ENCODE results near the gene GLS2. TPM values are rescaled to one million over a fixed set of nuclear protein-coding genes. Genes with fewer than 3 reads are reported as not detected.

Gene GLS2
- total RNA-seq, 1 experiment from 2014 or later: 14.8 TPM

DNA sequence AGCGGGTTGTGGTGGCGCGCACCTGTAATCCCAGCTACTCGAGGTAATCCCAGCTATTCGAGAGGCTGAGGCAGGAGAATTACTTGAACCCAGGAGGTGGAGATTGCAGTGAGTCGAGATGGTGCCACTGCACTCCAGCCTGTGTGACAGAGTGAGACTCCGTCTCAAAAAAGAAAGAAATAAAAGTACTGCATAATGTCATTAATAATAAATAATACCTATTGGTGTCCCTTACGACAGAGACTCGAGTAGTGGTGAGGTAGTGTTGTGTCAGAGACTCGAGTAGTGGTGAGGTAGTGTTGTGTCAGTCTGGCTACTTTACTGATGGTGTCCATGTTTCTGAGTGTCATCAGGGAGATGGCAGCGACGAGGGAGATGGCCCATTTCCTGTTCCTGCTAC is 1.3 kb downstream of the GLS2 start:
- no peak for TF ChIP-seq TEAD1 (CRISPR knock-in tag; IDR thresholded peaks at IDR 0.05)
- TF ChIP-seq, protein P1, sequence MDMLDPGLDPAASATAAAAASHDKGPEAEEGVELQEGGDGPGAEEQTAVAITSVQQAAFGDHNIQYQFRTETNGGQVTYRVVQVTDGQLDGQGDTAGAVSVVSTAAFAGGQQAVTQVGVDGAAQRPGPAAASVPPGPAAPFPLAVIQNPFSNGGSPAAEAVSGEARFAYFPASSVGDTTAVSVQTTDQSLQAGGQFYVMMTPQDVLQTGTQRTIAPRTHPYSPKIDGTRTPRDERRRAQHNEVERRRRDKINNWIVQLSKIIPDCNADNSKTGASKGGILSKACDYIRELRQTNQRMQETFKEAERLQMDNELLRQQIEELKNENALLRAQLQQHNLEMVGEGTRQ (CRISPR knock-in tag; IDR thresholded peaks at IDR 0.05): no peak
- no peak for TF ChIP-seq CDX4 (CRISPR knock-in tag; IDR thresholded peaks at IDR 0.05; ENCODE audit: borderline replicate concordance)
- no peak for TF ChIP-seq ZNF219 (CRISPR knock-in tag; IDR thresholded peaks at IDR 0.05; ENCODE audit: borderline replicate concordance)
- no peak for TF ChIP-seq USF1 (CRISPR knock-in tag; IDR thresholded peaks at IDR 0.05)
- TF ChIP-seq PRRX2 (CRISPR knock-in tag; IDR thresholded peaks at IDR 0.05): no peak
- TF ChIP-seq, protein P2, sequence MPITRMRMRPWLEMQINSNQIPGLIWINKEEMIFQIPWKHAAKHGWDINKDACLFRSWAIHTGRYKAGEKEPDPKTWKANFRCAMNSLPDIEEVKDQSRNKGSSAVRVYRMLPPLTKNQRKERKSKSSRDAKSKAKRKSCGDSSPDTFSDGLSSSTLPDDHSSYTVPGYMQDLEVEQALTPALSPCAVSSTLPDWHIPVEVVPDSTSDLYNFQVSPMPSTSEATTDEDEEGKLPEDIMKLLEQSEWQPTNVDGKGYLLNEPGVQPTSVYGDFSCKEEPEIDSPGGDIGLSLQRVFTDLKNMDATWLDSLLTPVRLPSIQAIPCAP (CRISPR knock-in tag; IDR thresholded peaks at IDR 0.05): no peak
- TF ChIP-seq, protein P3, sequence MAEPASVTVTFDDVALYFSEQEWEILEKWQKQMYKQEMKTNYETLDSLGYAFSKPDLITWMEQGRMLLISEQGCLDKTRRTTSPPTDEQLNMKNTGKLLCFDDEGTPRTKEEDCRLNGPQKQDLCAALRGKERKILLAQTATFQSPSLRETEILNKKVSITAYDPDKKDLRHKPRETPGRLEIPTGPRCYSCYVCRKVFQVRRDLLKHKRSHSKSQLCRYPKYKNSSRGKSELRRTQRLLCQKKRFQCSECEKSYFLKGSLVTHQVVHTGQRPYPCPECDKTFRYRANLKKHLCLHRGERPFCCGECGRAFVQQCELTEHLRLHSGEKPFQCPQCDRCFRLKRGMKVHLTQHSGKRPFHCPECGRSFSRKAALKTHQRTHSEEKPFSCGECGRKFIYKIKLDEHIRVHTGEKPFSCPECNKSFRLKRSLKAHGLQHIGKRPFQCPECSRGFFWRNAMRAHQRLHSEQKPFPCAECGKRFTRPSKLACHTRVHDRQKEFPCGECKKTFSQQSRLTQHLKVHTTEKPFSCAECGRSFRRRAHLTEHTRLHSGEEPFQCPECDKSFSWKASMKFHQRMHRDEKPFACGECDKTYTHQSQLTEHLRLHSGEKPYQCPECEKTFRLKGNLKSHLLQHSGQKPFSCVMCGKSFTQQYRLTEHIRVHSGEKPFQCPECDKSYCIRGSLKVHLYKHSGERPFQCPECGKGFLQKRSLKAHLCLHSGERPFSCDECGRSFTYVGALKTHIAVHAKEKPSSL (CRISPR knock-in tag; conservative IDR thresholded peaks at IDR 0.05): no peak
- no peak for TF ChIP-seq ZSCAN18 (CRISPR knock-in tag; IDR thresholded peaks at IDR 0.05)
- no peak for TF ChIP-seq CREM (CRISPR knock-in tag; IDR thresholded peaks at IDR 0.05)
- TF ChIP-seq, protein P4, sequence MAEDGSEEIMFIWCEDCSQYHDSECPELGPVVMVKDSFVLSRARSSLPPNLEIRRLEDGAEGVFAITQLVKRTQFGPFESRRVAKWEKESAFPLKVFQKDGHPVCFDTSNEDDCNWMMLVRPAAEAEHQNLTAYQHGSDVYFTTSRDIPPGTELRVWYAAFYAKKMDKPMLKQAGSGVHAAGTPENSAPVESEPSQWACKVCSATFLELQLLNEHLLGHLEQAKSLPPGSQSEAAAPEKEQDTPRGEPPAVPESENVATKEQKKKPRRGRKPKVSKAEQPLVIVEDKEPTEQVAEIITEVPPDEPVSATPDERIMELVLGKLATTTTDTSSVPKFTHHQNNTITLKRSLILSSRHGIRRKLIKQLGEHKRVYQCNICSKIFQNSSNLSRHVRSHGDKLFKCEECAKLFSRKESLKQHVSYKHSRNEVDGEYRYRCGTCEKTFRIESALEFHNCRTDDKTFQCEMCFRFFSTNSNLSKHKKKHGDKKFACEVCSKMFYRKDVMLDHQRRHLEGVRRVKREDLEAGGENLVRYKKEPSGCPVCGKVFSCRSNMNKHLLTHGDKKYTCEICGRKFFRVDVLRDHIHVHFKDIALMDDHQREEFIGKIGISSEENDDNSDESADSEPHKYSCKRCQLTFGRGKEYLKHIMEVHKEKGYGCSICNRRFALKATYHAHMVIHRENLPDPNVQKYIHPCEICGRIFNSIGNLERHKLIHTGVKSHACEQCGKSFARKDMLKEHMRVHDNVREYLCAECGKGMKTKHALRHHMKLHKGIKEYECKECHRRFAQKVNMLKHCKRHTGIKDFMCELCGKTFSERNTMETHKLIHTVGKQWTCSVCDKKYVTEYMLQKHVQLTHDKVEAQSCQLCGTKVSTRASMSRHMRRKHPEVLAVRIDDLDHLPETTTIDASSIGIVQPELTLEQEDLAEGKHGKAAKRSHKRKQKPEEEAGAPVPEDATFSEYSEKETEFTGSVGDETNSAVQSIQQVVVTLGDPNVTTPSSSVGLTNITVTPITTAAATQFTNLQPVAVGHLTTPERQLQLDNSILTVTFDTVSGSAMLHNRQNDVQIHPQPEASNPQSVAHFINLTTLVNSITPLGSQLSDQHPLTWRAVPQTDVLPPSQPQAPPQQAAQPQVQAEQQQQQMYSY (CRISPR knock-in tag; IDR thresholded peaks at IDR 0.05): no peak
- TF ChIP-seq CTCF (IDR thresholded peaks at IDR 0.05): no peak
- TF ChIP-seq, protein P5, sequence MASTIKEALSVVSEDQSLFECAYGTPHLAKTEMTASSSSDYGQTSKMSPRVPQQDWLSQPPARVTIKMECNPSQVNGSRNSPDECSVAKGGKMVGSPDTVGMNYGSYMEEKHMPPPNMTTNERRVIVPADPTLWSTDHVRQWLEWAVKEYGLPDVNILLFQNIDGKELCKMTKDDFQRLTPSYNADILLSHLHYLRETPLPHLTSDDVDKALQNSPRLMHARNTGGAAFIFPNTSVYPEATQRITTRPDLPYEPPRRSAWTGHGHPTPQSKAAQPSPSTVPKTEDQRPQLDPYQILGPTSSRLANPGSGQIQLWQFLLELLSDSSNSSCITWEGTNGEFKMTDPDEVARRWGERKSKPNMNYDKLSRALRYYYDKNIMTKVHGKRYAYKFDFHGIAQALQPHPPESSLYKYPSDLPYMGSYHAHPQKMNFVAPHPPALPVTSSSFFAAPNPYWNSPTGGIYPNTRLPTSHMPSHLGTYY (CRISPR knock-in tag; IDR thresholded peaks at IDR 0.05): no peak
- TF ChIP-seq RELA (CRISPR knock-in tag; IDR thresholded peaks at IDR 0.05; ENCODE audit: borderline replicate concordance): no peak
- ChIA-PET POLR2A (no interaction called here), CTCF (no interaction called here)
- ATAC-seq (no peak), DNase-seq (ENCODE audit: low spot score) (no peak)
- Mint-ChIP-seq H3K4me1 (peaks cover 16% of the 10 kb centered on the region), H3K36me3 (no peaks in the 10 kb centered on the region; the same call in 1 of the 2 replicates), H3K27ac (no peak overlapping the region), H3K9me3 (peaks cover 11% of the 10 kb centered on the region), H3K4me3 (peak overlapping the region; percentile 94), H3K27me3 (ENCODE audit: low read depth) (peaks cover 63% of the 10 kb centered on the region)
